ENCODE measurements around the gene ALKBH3.

DNA sequence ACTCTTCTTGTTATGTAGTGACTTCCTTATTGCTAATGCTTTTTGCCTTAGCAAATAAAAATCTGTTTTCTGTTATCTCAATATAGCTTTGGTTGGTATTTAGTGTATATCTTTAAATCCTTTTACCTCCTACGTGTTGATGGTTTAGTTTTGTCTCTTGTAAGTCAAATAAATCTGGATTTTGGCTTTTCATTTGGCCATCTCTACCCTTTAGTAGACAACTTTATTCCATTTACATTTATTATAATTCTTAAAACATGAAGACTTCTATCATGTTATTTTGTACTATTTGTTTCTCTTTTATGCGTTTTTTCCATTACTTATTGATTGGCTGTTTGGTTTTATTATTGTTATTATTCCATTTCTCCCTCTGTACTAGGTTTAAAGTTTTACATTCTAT lies 19.5 kb upstream of the ALKBH3 start:
- TF ChIP-seq, protein P1, sequence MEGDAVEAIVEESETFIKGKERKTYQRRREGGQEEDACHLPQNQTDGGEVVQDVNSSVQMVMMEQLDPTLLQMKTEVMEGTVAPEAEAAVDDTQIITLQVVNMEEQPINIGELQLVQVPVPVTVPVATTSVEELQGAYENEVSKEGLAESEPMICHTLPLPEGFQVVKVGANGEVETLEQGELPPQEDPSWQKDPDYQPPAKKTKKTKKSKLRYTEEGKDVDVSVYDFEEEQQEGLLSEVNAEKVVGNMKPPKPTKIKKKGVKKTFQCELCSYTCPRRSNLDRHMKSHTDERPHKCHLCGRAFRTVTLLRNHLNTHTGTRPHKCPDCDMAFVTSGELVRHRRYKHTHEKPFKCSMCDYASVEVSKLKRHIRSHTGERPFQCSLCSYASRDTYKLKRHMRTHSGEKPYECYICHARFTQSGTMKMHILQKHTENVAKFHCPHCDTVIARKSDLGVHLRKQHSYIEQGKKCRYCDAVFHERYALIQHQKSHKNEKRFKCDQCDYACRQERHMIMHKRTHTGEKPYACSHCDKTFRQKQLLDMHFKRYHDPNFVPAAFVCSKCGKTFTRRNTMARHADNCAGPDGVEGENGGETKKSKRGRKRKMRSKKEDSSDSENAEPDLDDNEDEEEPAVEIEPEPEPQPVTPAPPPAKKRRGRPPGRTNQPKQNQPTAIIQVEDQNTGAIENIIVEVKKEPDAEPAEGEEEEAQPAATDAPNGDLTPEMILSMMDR (IDR thresholded peaks at IDR 0.05 in 4 of 5, conservative IDR thresholded peaks at IDR 0.05 in 1 of 5) = no peak
- TF ChIP-seq POLR2A (IDR thresholded peaks at IDR 0.05) = no peak

Data from gastrocnemius medialis (tissue), 4 donors.